ENCODE measurements around the gene LINGO4. TPM values are rescaled to one million over a fixed set of nuclear protein-coding genes. Genes with fewer than 3 reads are reported as not detected.

Gene LINGO4
- total RNA-seq, 1 experiment from 2014 or later: 0.07 TPM

DNA sequence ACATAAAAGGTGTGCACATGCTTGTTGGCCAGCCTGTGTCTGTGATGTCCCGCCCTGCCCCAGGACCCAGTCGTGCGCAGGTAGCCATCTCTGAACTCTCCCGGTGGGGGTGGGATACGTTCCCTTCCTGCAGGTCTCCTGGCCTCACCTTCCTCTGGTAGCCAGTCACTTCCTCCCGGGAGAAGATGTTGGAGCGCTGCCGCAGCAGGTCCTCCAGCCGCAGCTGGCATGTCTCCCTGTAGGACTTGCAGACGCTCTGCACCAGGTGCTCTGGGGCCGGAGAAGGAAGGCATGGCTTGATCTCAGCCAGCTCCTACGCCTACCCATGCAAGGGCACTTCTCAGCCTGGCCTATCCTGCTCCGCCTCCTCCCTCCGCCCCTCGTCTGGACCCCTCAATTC is 9.2 kb upstream of the LINGO4 start:
- no peaks in the 10 kb centered on the region for H3K36me3 ChIP-seq (ENCODE audit: insufficient read depth, low read length)
- no peaks in the 10 kb centered on the region for H3K9me2 ChIP-seq (replicated peaks; ENCODE audit: insufficient read depth, low read length)
- no peak overlapping the region for H3K27ac ChIP-seq (ENCODE audit: low read length)
- H3K9me3 ChIP-seq (ENCODE audit: low read length): no peaks in the 10 kb centered on the region
- H4K20me1 ChIP-seq (ENCODE audit: insufficient read depth, low read depth, low read length): no peaks in the 10 kb centered on the region
- no peak overlapping the region for H3K4me3 ChIP-seq (ENCODE audit: low read length)
- H3K27me3 ChIP-seq (ENCODE audit: low read length): no peaks in the 10 kb centered on the region
- H3K4me2 ChIP-seq (ENCODE audit: low read depth, low read length, poor library complexity, severe bottlenecking): no peak overlapping the region
- H2AFZ ChIP-seq (ENCODE audit: low read length): no peak overlapping the region
- no peak overlapping the region for H3K9ac ChIP-seq (ENCODE audit: low read length)
- no peaks in the 10 kb centered on the region for H3K79me2 ChIP-seq (ENCODE audit: low read length)
- H3K4me1 ChIP-seq (ENCODE audit: low read length): no peaks in the 10 kb centered on the region
- no peak for DNase-seq

- no peaks in the 10 kb centered on the region for H3K9me2 ChIP-seq (replicated peaks; ENCODE audit: insufficient read depth, low read length)
- no peak overlapping the region for H3K27ac ChIP-seq (ENCODE audit: low read length)
- DNase-seq: no peak
- H2AFZ ChIP-seq (ENCODE audit: low read length): no peak overlapping the region
- H3K4me1 ChIP-seq (ENCODE audit: low read length): no peaks in the 10 kb centered on the region
- H3K9ac ChIP-seq (ENCODE audit: low read length): no peak overlapping the region
- H3K79me2 ChIP-seq (ENCODE audit: low read length): no peaks in the 10 kb centered on the region
- no peaks in the 10 kb centered on the region for H3K9me3 ChIP-seq (ENCODE audit: low read length)
- H4K20me1 ChIP-seq (ENCODE audit: insufficient read depth, low read depth, low read length): no peaks in the 10 kb centered on the region
- H3K27me3 ChIP-seq (ENCODE audit: low read length): no peaks in the 10 kb centered on the region
- no peaks in the 10 kb centered on the region for H3K36me3 ChIP-seq (ENCODE audit: insufficient read depth, low read length)
- no peak overlapping the region for H3K4me3 ChIP-seq (ENCODE audit: low read length)
- H3K4me2 ChIP-seq (ENCODE audit: low read depth, low read length, poor library complexity, severe bottlenecking): no peak overlapping the region
These were observed 8.2 kb upstream of the LINGO4 start for GRCh38 chr1:151813271-151813977.

- Histone ChIP-seq H2AFZ (ENCODE audit: low read length) (no peak overlapping the region), H3K9me3 (ENCODE audit: low read length) (no peaks in the 10 kb centered on the region), H3K4me3 (ENCODE audit: low read length) (no peak overlapping the region), H3K4me1 (ENCODE audit: low read length) (no peaks in the 10 kb centered on the region), H3K27ac (ENCODE audit: low read length) (no peak overlapping the region), H3K4me2 (ENCODE audit: low read depth, low read length, poor library complexity, severe bottlenecking) (no peak overlapping the region), H3K79me2 (ENCODE audit: low read length) (no peaks in the 10 kb centered on the region), H4K20me1 (ENCODE audit: insufficient read depth, low read depth, low read length) (no peaks in the 10 kb centered on the region), H3K9me2 (replicated peaks; ENCODE audit: insufficient read depth, low read length) (no peaks in the 10 kb centered on the region), H3K36me3 (ENCODE audit: insufficient read depth, low read length) (no peaks in the 10 kb centered on the region), H3K27me3 (ENCODE audit: low read length) (no peaks in the 10 kb centered on the region), H3K9ac (ENCODE audit: low read length) (no peak overlapping the region)
- DNase-seq: no peak
These were observed 6.0 kb upstream of the LINGO4 start for GRCh38 chr1:151811181-151811580.

- Histone ChIP-seq H3K9me2 (replicated peaks; ENCODE audit: insufficient read depth, low read length) (no peaks in the 10 kb centered on the region), H3K9ac (ENCODE audit: low read length) (no peak overlapping the region), H3K4me3 (ENCODE audit: low read length) (no peak overlapping the region), H3K4me2 (ENCODE audit: low read depth, low read length, poor library complexity, severe bottlenecking) (no peak overlapping the region), H3K9me3 (ENCODE audit: low read length) (no peaks in the 10 kb centered on the region), H3K27ac (ENCODE audit: low read length) (no peak overlapping the region), H4K20me1 (ENCODE audit: insufficient read depth, low read depth, low read length) (no peaks in the 10 kb centered on the region), H3K4me1 (ENCODE audit: low read length) (peaks cover 5% of the 10 kb centered on the region), H2AFZ (ENCODE audit: low read length) (no peak overlapping the region), H3K36me3 (ENCODE audit: insufficient read depth, low read length) (no peaks in the 10 kb centered on the region), H3K79me2 (ENCODE audit: low read length) (no peaks in the 10 kb centered on the region), H3K27me3 (ENCODE audit: low read length) (no peaks in the 10 kb centered on the region)
- no peak for DNase-seq
These were observed 4.9 kb upstream of the LINGO4 start for GRCh38 chr1:151809985-151810556.

DNA sequence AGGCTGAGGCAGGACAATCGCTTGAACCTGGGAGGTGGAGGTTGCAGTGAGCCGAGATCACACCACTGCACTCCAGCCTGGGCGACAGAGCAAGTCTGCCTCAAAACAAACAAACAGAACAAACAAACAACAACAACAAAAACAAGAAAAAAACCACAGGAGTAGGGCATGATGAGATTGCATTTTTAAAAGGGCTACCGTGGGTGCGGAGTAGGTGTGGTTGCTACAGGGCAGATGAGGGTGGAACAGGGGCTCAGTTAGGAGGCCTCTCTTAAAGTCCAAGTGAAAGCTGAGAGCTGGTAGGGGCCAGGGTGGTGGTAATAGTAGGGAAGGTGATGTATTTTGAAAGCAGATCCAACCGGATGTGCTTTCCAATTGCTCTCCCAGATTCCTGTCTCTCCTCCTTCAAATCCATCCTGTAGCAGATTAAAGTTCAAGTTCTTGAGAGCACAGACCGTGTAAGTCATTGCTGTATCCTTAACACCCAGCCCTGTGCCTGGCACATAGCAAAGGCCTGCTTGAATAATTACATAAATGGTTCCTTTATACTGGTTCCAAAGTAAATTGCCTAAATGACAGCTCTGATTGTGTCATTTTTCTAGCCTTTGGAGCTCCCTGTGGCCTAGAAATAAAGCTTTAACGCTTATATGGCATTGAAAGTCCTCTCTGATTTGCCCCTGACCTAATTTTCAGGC is 4.2 kb upstream of the LINGO4 start:
- Histone ChIP-seq H3K27me3 (ENCODE audit: low read length) (no peaks in the 10 kb centered on the region), H3K4me2 (ENCODE audit: low read depth, low read length, poor library complexity, severe bottlenecking) (no peak overlapping the region), H3K4me3 (ENCODE audit: low read length) (no peak overlapping the region), H2AFZ (ENCODE audit: low read length) (no peak overlapping the region), H3K9me2 (replicated peaks; ENCODE audit: insufficient read depth, low read length) (no peaks in the 10 kb centered on the region), H3K9ac (ENCODE audit: low read length) (no peak overlapping the region), H3K9me3 (ENCODE audit: low read length) (no peaks in the 10 kb centered on the region), H3K79me2 (ENCODE audit: low read length) (no peaks in the 10 kb centered on the region), H3K27ac (ENCODE audit: low read length) (no peak overlapping the region), H3K36me3 (ENCODE audit: insufficient read depth, low read length) (no peaks in the 10 kb centered on the region), H4K20me1 (ENCODE audit: insufficient read depth, low read depth, low read length) (no peaks in the 10 kb centered on the region), H3K4me1 (ENCODE audit: low read length) (peaks cover 8% of the 10 kb centered on the region)
- no peak for DNase-seq

GRCh38 chr1:151807766-151808165 is 2.5 kb upstream of the LINGO4 start:
- Histone ChIP-seq H3K79me2 (ENCODE audit: low read length) (no peaks in the 10 kb centered on the region), H3K27me3 (ENCODE audit: low read length) (no peaks in the 10 kb centered on the region), H3K9me3 (ENCODE audit: low read length) (no peaks in the 10 kb centered on the region), H3K4me3 (ENCODE audit: low read length) (no peak overlapping the region), H3K9ac (ENCODE audit: low read length) (no peak overlapping the region), H2AFZ (ENCODE audit: low read length) (no peak overlapping the region), H3K27ac (ENCODE audit: low read length) (no peak overlapping the region), H3K4me1 (ENCODE audit: low read length) (peaks cover 11% of the 10 kb centered on the region), H3K9me2 (replicated peaks; ENCODE audit: insufficient read depth, low read length) (no peaks in the 10 kb centered on the region), H3K4me2 (ENCODE audit: low read depth, low read length, poor library complexity, severe bottlenecking) (no peak overlapping the region), H4K20me1 (ENCODE audit: insufficient read depth, low read depth, low read length) (no peaks in the 10 kb centered on the region), H3K36me3 (ENCODE audit: insufficient read depth, low read length) (no peaks in the 10 kb centered on the region)
- no peak for DNase-seq

- H3K9me3 ChIP-seq (ENCODE audit: low read length): no peaks in the 10 kb centered on the region
- no peaks in the 10 kb centered on the region for H3K36me3 ChIP-seq (ENCODE audit: insufficient read depth, low read length)
These were observed 1.9 kb upstream of the LINGO4 start for GRCh38 chr1:151807131-151807530.

DNA sequence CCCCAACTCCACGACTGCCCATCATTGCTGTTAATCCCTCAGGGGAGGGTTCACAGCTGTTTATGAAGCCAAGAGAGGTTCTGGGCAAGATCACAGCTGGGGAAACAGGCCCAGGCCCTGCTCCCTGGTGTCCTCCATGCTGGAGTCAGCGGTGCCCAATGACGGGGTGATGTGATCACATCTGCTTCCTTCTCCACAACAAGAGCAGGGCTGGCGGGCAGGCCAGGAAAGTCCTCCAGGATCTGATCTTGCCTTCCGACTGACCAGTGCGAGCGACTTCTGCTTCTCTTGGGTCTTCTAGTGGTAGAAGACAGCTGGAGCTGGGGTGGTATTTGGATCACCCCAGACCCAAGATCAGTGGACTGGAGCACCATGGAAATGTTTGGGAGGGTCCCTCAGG is 951 bp upstream of the LINGO4 start:
- peaks cover 11% of the 10 kb centered on the region for H3K4me1 ChIP-seq (ENCODE audit: low read length)
- DNase-seq: no peak

More at GRCh38 chr1:151807131-151807530, 1.9 kb upstream of the LINGO4 start:
- no peak for DNase-seq
- Histone ChIP-seq H3K9ac (ENCODE audit: low read length) (no peak overlapping the region), H3K4me2 (ENCODE audit: low read depth, low read length, poor library complexity, severe bottlenecking) (no peak overlapping the region), H2AFZ (ENCODE audit: low read length) (no peak overlapping the region), H4K20me1 (ENCODE audit: insufficient read depth, low read depth, low read length) (no peaks in the 10 kb centered on the region), H3K27ac (ENCODE audit: low read length) (no peak overlapping the region), H3K9me2 (replicated peaks; ENCODE audit: insufficient read depth, low read length) (no peaks in the 10 kb centered on the region), H3K27me3 (ENCODE audit: low read length) (no peaks in the 10 kb centered on the region), H3K79me2 (ENCODE audit: low read length) (no peaks in the 10 kb centered on the region), H3K4me3 (ENCODE audit: low read length) (no peak overlapping the region), H3K4me1 (ENCODE audit: low read length) (peaks cover 11% of the 10 kb centered on the region)

More for the DNA sequence above, 951 bp upstream of the LINGO4 start:
- no peaks in the 10 kb centered on the region for H3K79me2 ChIP-seq (ENCODE audit: low read length)
- H3K27ac ChIP-seq (ENCODE audit: low read length): no peak overlapping the region
- no peaks in the 10 kb centered on the region for H3K9me3 ChIP-seq (ENCODE audit: low read length)
- no peaks in the 10 kb centered on the region for H4K20me1 ChIP-seq (ENCODE audit: insufficient read depth, low read depth, low read length)
- H3K4me2 ChIP-seq (ENCODE audit: low read depth, low read length, poor library complexity, severe bottlenecking): no peak overlapping the region
- no peak overlapping the region for H3K4me3 ChIP-seq (ENCODE audit: low read length)
- H3K9me2 ChIP-seq (replicated peaks; ENCODE audit: insufficient read depth, low read length): no peaks in the 10 kb centered on the region
- H3K9ac ChIP-seq (ENCODE audit: low read length): no peak overlapping the region
- H3K36me3 ChIP-seq (ENCODE audit: insufficient read depth, low read length): no peaks in the 10 kb centered on the region
- H2AFZ ChIP-seq (ENCODE audit: low read length): no peak overlapping the region
- H3K27me3 ChIP-seq (ENCODE audit: low read length): no peaks in the 10 kb centered on the region
